SH-SY5Y (cell line): ENCODE data around the gene MYO1F.

ENCODE experiments used
- GATA2 ChIP-seq: IDR thresholded peaks from 2 replicates; pipeline ENCODE4 v1.6.1; 2011; ENCODE audit warnings: mild to moderate bottlenecking, low read depth, low read length
- GATA3 ChIP-seq: IDR thresholded peaks from 2 replicates; pipeline ENCODE4 v1.6.1; 2011; ENCODE audit warnings: low read depth, mild to moderate bottlenecking, low read length, moderate library complexity

DNA sequence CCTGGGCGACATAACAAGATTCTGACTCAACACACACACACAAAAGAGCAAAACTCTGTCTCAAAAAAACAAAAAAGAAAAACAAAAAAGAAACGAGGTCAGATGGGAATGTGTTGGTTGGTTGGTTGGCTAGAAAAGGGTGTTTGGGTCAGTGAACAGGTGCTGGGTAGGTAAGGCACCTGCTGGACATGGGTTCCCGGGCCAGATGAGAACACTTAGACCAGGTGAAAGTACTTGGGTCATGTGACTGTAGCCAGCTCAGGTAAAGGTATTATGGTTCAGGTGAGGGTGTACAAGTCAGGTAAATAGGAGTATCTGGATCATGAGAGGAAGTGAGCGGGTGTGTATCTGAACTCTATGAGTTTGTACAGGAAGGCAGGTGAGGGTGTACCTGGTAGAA is 48.7 kb downstream of the MYO1F start:
- TF ChIP-seq GATA2, result no peak
- TF ChIP-seq GATA3, result no peak
